T47D (cell line): ENCODE data around the gene ZNF823.
A peak's percentile ranks its signal among the peaks of the same experiment; 100 is the strongest.
"Not testable (repeated sequence)": the region's sequence is repeated elsewhere in the genome, so short reads cannot be mapped to it uniquely, and the experiment has no call there.

Source experiments
- DNase-seq, 2 experiments: peaks; one replicate each; pipeline versions ENCODE4 v3.0.0 to v3.0.0-alpha.2; 2011 to 2012; ENCODE audit warnings: low read depth in 1 of 2, low spot score in 1 of 2
- JUND ChIP-seq: IDR thresholded peaks from 2 replicates; pipeline ENCODE4 v1.6.1; 2012; ENCODE audit warnings: low read depth
- in situ Hi-C: cut with HindIII; loops from 2 replicates; pipeline ENCODE4 v1.10.0; 2016; ENCODE audit warnings: low sequenced_read_pairs, low pct_unique_long_range_greater_than_20kb

Gene ZNF823

DNA sequence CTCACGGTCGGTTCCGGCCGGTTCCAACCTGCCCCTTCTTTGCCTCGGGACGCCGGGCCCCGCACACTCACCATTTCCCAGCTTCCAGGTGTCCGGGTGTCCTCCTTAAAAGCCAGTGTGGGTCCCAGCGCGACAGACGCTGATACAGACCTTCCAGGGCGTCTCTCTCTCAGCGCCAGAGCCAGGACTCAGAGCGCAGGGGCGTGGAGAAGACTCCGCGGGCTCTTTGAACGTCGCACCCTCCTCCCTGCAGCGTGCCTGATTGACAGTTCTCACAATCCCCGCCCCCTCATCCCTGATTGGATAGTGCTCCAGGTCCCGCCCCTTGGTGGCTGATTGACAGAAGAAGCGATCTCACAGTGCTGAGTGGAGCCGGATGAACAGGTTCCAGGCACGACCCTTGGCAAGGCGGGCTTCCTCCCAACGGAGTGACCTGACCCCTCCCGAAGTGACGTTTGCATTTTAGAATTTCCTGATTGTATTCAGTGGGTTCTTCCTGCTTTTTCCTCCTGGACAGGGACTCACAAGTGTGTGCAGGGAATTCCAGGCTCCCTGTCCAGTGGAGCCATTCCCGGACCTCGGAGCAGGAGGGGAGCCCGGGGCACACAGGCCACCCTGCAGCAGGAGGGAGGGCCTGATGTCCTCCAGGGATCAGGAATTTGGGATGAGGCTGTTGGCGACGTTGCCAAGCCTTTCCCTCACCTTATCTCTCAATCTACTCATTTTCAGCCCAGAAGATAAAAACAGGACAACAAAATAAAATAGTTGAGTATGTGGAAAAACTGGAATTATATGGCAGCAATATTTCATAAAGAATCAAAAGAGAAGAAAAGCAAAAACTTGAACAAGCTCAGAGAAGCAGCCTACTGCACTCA is at the start of gene ZNF823:
TSS of gene ZNF823 (minus strand) at position 201 of the 875 bp plus-strand sequence. CDS start at position 74, 127 bp downstream.
- in situ Hi-C loops = no loop called here
- peak; percentile 76 to 99 for DNase-seq
- no peak for TF ChIP-seq JUND

DNA sequence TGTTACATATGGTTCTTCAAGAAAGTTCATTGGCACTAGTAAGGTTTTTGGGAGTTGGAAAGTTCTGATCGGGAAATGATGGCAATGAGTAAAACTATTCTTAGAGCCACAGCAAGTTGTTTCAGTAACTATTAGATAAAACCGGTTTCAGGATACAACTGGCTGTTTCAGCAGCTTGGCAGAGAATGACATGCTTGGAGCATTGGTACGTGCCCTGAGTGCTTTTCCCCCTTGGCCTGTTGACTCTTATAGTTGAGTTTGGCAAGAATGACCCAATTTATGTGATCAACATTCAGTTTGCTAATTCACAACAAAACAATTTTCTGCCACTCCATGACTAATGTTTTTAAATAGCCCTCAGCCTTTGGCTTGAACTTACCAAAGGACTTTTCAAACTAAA is 48.8 kb upstream of the ZNF823 start:
- TF ChIP-seq JUND = no peak
- no peak for DNase-seq
- in situ Hi-C loops = no loop called here

GRCh38 chr19:11784356-11784755 is 45.6 kb upstream of the ZNF823 start:
- no peak for DNase-seq
- TF ChIP-seq JUND = no peak
- in situ Hi-C loops = no loop called here

DNA sequence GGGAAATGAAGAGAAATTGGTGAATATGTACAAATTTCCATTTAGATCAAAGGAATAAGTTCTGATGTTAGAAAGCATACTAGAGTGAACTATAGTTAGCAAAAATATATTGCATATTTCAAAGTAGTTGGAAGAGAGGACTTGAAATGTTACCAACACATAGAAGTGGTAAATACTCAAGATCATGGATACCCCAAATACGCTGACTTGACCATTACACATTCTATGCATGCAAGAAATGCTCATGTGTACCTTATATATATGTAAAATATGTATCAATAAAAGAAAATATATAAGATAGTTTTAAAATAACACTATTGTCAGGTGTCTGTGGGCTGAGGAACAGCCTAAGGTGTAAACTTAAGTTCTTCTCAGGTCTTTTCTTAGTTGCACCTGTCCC is 45.0 kb upstream of the ZNF823 start:
- in situ Hi-C loops = no loop called here
- DNase-seq = no peak
- no peak for TF ChIP-seq JUND

DNA sequence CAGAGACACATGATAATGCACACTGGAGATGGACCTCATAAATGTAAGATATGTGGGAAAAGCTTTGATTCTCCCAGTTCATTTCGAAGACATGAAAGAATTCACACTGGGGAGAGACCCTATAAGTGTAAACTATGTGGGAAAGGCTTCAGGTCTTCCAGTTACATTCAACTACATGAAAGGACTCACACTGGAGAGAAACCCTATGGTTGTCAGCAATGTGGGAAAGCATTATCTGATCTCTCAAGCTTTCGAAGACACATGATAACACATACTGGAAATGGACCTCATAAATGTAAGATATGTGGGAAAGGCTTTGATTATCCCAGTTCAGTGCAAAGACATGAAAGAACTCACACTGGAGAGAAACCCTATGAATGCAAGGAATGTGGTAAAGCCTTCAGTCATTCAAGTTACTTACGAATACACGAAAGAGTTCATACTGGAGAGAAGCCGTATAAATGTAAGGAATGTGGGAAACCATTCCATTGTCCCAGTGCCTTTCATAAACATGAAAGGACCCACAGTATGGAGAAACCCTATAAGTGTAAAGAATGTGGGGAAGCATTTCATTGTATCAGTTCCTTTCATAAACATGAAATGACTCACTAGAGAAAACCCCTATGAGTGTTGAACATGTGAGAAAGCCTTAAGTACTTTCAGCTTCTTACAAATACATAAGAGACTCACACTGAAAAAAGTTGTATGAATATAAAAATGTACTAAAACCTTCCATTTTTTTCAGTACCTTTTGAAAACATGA is 42.7 kb upstream of the ZNF823 start:
- in situ Hi-C loops = no loop called here
- DNase-seq = no peak
- TF ChIP-seq JUND = no peak

- no peak for DNase-seq
- in situ Hi-C loops = no loop called here
- TF ChIP-seq JUND = no peak
Observed at GRCh38 chr19:11780431-11781020, 41.8 kb upstream of the ZNF823 start.

- in situ Hi-C loops, DNase-seq: not testable (repeated sequence)
Observed at GRCh38 chr19:11776669-11777068, 37.9 kb upstream of the ZNF823 start.

DNA sequence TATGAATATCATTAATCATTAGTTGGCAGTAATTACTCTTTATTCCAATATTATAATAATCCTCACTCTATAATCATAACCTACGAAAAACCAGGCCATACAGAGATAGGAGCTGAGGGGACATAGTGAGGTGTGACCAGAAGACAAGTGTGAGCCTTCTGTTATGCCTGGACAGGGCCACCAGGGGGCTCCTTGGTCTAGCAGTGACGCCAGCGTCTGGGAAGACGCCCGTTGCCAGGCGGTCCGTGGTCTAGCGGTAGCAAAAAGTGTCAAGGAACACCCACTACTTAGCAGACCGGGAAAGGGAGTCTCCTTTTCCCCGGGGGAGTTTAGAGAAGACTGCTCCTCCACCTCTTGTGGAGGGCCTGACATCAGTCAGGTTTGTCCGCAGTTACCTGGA is 32.8 kb upstream of the ZNF823 start:
- DNase-seq, in situ Hi-C loops: not testable (repeated sequence)

DNA sequence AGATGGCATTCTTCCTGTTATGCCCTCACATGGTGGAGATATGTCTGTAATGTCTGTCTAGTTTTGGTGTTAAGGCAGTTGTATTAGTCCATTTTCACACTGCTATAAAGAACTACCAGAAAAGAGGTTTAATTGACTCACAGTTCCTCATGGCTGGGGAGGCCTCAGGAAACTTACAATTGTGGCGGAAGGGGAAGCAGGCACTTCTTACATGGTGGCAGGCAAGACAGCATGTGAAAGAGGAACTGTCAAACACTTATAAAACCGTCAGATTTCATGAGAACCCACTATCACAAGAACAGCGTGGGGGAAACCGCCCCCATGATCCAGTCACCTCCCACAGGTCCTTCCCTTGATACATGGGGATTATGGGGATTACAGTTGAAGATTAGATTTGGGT is 31.2 kb upstream of the ZNF823 start:
- in situ Hi-C loops = no loop called here
- DNase-seq = no peak
- no peak for TF ChIP-seq JUND

- no peak for DNase-seq
- TF ChIP-seq JUND = no peak
Observed at GRCh38 chr19:11767633-11768133, 28.9 kb upstream of the ZNF823 start.

GRCh38 chr19:11766597-11767591 is 28.1 kb upstream of the ZNF823 start, which contains the start of gene ZNF441:
TSS of gene ZNF441 (plus strand) at chr19:11767000. CDS start at chr19:11767194, 194 bp downstream.
- TF ChIP-seq JUND = no peak
- peak; percentile 63 to 96 for DNase-seq
- in situ Hi-C loops = no loop called here

More at GRCh38 chr19:11767633-11768133, 28.9 kb upstream of the ZNF823 start:
- in situ Hi-C loops = no loop called here
